ENCODE results near the gene MYO3B. TPM values are rescaled to one million over a fixed set of nuclear protein-coding genes. Genes with fewer than 3 reads are reported as not detected.

MYO3B gene
- total and polyA plus RNA-seq, 2 donors (not counting 3 experiments of a cell fraction or from before 2014, with no cell fraction given) = 0.03 TPM; not detected in 1

GRCh38 chr2:170241756-170242155 is 63.8 kb downstream of the MYO3B start:
- ChIA-PET POLR2A (no interaction called here), CTCF (interaction anchor here (0.9 to 1.2 kb wide), 4 partner anchors 11 to 310 kb away, joined by 3 to 4 read pairs (median 3); no protein-coding TSS in a partner anchor)
- DNase-seq (ENCODE audit: low read depth, low spot score) (no peak), FAIRE-seq (no peak)
- no peak for TF ChIP-seq EZH2 (IDR thresholded peaks at IDR 0.05; ENCODE audit: borderline replicate concordance, low read depth, low read length, severe bottlenecking)
- TF ChIP-seq FOS (IDR thresholded peaks at IDR 0.05; ENCODE audit: borderline replicate concordance, insufficient read depth, low read length) = no peak
- TF ChIP-seq, protein P1, sequence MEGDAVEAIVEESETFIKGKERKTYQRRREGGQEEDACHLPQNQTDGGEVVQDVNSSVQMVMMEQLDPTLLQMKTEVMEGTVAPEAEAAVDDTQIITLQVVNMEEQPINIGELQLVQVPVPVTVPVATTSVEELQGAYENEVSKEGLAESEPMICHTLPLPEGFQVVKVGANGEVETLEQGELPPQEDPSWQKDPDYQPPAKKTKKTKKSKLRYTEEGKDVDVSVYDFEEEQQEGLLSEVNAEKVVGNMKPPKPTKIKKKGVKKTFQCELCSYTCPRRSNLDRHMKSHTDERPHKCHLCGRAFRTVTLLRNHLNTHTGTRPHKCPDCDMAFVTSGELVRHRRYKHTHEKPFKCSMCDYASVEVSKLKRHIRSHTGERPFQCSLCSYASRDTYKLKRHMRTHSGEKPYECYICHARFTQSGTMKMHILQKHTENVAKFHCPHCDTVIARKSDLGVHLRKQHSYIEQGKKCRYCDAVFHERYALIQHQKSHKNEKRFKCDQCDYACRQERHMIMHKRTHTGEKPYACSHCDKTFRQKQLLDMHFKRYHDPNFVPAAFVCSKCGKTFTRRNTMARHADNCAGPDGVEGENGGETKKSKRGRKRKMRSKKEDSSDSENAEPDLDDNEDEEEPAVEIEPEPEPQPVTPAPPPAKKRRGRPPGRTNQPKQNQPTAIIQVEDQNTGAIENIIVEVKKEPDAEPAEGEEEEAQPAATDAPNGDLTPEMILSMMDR (IDR thresholded peaks at IDR 0.05; ENCODE audit: extremely low read depth in 1 of 2, insufficient read depth in 1 of 2, low read depth in 1 of 2, low read length in 2 of 2) = no peak
- no peak for TF ChIP-seq POLR2AphosphoS5 (IDR thresholded peaks at IDR 0.05; ENCODE audit: insufficient read depth, low read depth, low read length)
- TF ChIP-seq JUN (IDR thresholded peaks at IDR 0.05; ENCODE audit: borderline replicate concordance, insufficient read depth, insufficient read length, low read depth) = no peak
- no peak for TF ChIP-seq MYC (IDR thresholded peaks at IDR 0.05; ENCODE audit: low read depth, low read length)
- TF ChIP-seq POLR2A (IDR thresholded peaks at IDR 0.05; ENCODE audit: low read depth, low read length) = no peak
- TF ChIP-seq MAX (IDR thresholded peaks at IDR 0.05; ENCODE audit: insufficient read depth, insufficient read length) = no peak
- TF ChIP-seq GATA2 (IDR thresholded peaks at IDR 0.05; ENCODE audit: insufficient read depth, insufficient read length, low read depth, low read length) = no peak
- peaks cover 25 to 43% of the 10 kb centered on the region in 2 experiments for H3K27me3 ChIP-seq (ENCODE audit: control insufficient read depth in 2 of 2, insufficient read depth in 2 of 2, low read length in 2 of 2)
- H3K27ac ChIP-seq (ENCODE audit: insufficient read depth, low read depth, low read length) = no peak overlapping the region
- intact Hi-C loops (cut with micrococcal nuclease) (no loop called here), dilution Hi-C loops (cut with MboI; ENCODE audit: extremely low pct_ligation_motif_present, low sequenced_read_pairs) (no loop called here)
- no peaks in the 10 kb centered on the region for H4K20me1 ChIP-seq (replicated peaks; ENCODE audit: control insufficient read depth, extremely low read depth, insufficient read depth, low read length)
- no peak overlapping the region for H3K9ac ChIP-seq (replicated peaks; ENCODE audit: extremely low read depth, insufficient read depth, low read length)
- no peaks in the 10 kb centered on the region for H3K79me2 ChIP-seq (ENCODE audit: control insufficient read depth, insufficient read depth, low read length)
- no peak overlapping the region for H3K4me3 ChIP-seq (replicated peaks in 1 of 3; ENCODE audit: insufficient read depth in 1 of 3, low read depth in 1 of 3, low read length in 3 of 3)
- BruUV-seq (replicated peaks) = no TSS peak
- no peaks in the 10 kb centered on the region for H3K9me3 ChIP-seq (replicated peaks; ENCODE audit: control insufficient read depth, insufficient read depth, low read length)
- H2AFZ ChIP-seq (ENCODE audit: low read depth, low read length) = no peak overlapping the region
- no peak overlapping the region for H3K4me2 ChIP-seq (ENCODE audit: insufficient read depth, low read length)
- H3K4me1 ChIP-seq (ENCODE audit: control insufficient read depth, extremely low read depth, insufficient read depth, low read length) = no peaks in the 10 kb centered on the region
- no peaks in the 10 kb centered on the region for H3K9me1 ChIP-seq (replicated peaks; ENCODE audit: control insufficient read depth, extremely low read depth, insufficient read depth, low read length)
- H3K36me3 ChIP-seq (ENCODE audit: control insufficient read depth in 2 of 2, extremely low read depth in 1 of 2, insufficient read depth in 2 of 2, low read length in 2 of 2) = no peaks in the 10 kb centered on the region
